DOHH2 (cell line): ENCODE results near the gene MRPS30.

Source experiments
- H3F3A ChIP-seq: fragments of 200-600 bp; sonication (generic), shearing (Covaris generic); 2 replicates; pipeline ENCODE4 v1.6.0; 2016; ENCODE audit warnings: antibody characterized with exemption, mild to moderate bottlenecking; ENCODE audit not compliant: control insufficient read depth, insufficient read depth
- H3K27ac ChIP-seq: fragments of 200-600 bp; sonication (generic); 2 replicates; pipeline ENCODE4 v1.5.1; 2014; ENCODE audit warnings: low read depth, mild to moderate bottlenecking, low read length, moderate library complexity
- H3K27me3 ChIP-seq: fragments of 200-600 bp; sonication (generic); 2 replicates; pipeline ENCODE4 v1.6.1; 2014; ENCODE audit warnings: mild to moderate bottlenecking, low read length, mixed read lengths; ENCODE audit not compliant: control insufficient read depth
- H3K36me3 ChIP-seq: fragments of 200-600 bp; sonication (generic); 2 replicates; pipeline ENCODE4 v1.6.1; 2014; ENCODE audit warnings: mild to moderate bottlenecking, low read length, moderate library complexity, mixed read lengths; ENCODE audit not compliant: control insufficient read depth
- H3K4me1 ChIP-seq: fragments of 200-600 bp; sonication (generic); 2 replicates; pipeline ENCODE4 v1.6.1; 2014; ENCODE audit warnings: mild to moderate bottlenecking, low read length, mixed read lengths; ENCODE audit not compliant: control insufficient read depth
- H3K4me2 ChIP-seq: fragments of 200-600 bp; sonication (generic); 2 replicates; pipeline ENCODE4 v1.6.0; 2014; ENCODE audit warnings: mild to moderate bottlenecking, low read length, moderate library complexity
- H3K4me3 ChIP-seq: fragments of 200-600 bp; sonication (generic); 2 replicates; pipeline ENCODE4 v1.5.1; 2014; ENCODE audit warnings: mild to moderate bottlenecking, low read length, mixed read lengths
- H3K79me2 ChIP-seq: fragments of 200-600 bp; sonication (generic); 2 replicates; pipeline ENCODE4 v1.6.1; 2014; ENCODE audit warnings: mild to moderate bottlenecking, low read length, mixed read lengths; ENCODE audit not compliant: control insufficient read depth
- H3K9me2 ChIP-seq: fragments of 200-600 bp; sonication (generic); replicated peaks from 2 replicates; pipeline ENCODE4 v1.6.1; 2014; ENCODE audit warnings: mild to moderate bottlenecking, low read length, mixed read lengths; ENCODE audit not compliant: control insufficient read depth
- H3K9me3 ChIP-seq: fragments of 200-600 bp; sonication (generic); 2 replicates; pipeline ENCODE4 v1.6.1; 2014; ENCODE audit warnings: antibody characterized with exemption, low read length, mixed read lengths; ENCODE audit not compliant: control insufficient read depth, insufficient read depth
- H4K20me1 ChIP-seq: fragments of 200-600 bp; sonication (generic); 2 replicates; pipeline ENCODE4 v1.6.0; 2014; ENCODE audit warnings: low read depth, mild to moderate bottlenecking, antibody characterized with exemption, low read length, moderate library complexity; ENCODE audit not compliant: control insufficient read depth, insufficient read depth
- CTCF ChIP-seq: fragments of 200-600 bp; sonication (generic); IDR thresholded peaks from one replicate; pipeline ENCODE4 v1.5.1; 2014; ENCODE audit warnings: antibody characterized with exemption, mild to moderate bottlenecking, low read depth, low read length; ENCODE audit not compliant: poor library complexity, severe bottlenecking
- EZH2phosphoT487 ChIP-seq: fragments of 200-600 bp; sonication (generic); IDR thresholded peaks from 2 replicates; pipeline ENCODE4 v1.6.1; 2017; ENCODE audit warnings: borderline replicate concordance, mild to moderate bottlenecking, antibody characterized with exemption, low read length, moderate library complexity, mixed read lengths

MRPS30 gene

GRCh38 chr5:44842496-44843282 is 33.9 kb downstream of the MRPS30 start:
- Histone ChIP-seq H3K36me3 (no peaks in the 10 kb centered on the region), H3K9me3 (peaks cover 6% of the 10 kb centered on the region; the same call in 1 of the 2 replicates), H3K4me3 (no peak overlapping the region), H3K4me2 (no peak overlapping the region), H3K4me1 (no peaks in the 10 kb centered on the region), H3F3A (no peaks in the 10 kb centered on the region), H4K20me1 (no peaks in the 10 kb centered on the region), H3K27me3 (no peaks in the 10 kb centered on the region), H3K27ac (no peak overlapping the region), H3K9me2 (no peaks in the 10 kb centered on the region), H3K79me2 (no peaks in the 10 kb centered on the region)
- TF ChIP-seq EZH2phosphoT487 (no peak), CTCF (no peak)

- Histone ChIP-seq H3K9me3 (peaks cover 3% of the 10 kb centered on the region; the same call in 1 of the 2 replicates), H3K4me2 (no peak overlapping the region), H3K4me1 (no peaks in the 10 kb centered on the region), H3K4me3 (no peak overlapping the region), H3K79me2 (no peaks in the 10 kb centered on the region), H3F3A (no peaks in the 10 kb centered on the region), H3K36me3 (no peaks in the 10 kb centered on the region), H3K27me3 (no peaks in the 10 kb centered on the region), H3K27ac (no peak overlapping the region), H4K20me1 (no peaks in the 10 kb centered on the region), H3K9me2 (no peaks in the 10 kb centered on the region)
- TF ChIP-seq CTCF, result no peak
Measured at GRCh38 chr5:44844744-44845143, 36.0 kb downstream of the MRPS30 start.

- Histone ChIP-seq H3K27ac (no peak overlapping the region), H3K36me3 (no peaks in the 10 kb centered on the region), H3K9me2 (no peaks in the 10 kb centered on the region), H3K9me3 (no peaks in the 10 kb centered on the region), H3K4me1 (no peaks in the 10 kb centered on the region), H3K4me2 (no peak overlapping the region), H3K4me3 (no peak overlapping the region), H4K20me1 (no peaks in the 10 kb centered on the region), H3F3A (no peaks in the 10 kb centered on the region), H3K79me2 (no peaks in the 10 kb centered on the region), H3K27me3 (no peaks in the 10 kb centered on the region)
- TF ChIP-seq EZH2phosphoT487 (no peak), CTCF (no peak)
Measured at GRCh38 chr5:44845777-44846176, 37.0 kb downstream of the MRPS30 start.
